Erythroblast (primary cell): ENCODE results near the gene RARA.

ENCODE experiments used
- GATA1 ChIP-seq: IDR thresholded peaks from 2 replicates; pipeline ENCODE4 v1.6.1; 2011; ENCODE audit warnings: low read depth, mild to moderate bottlenecking, control low read depth, low read length, moderate library complexity
- POLR2A ChIP-seq: IDR thresholded peaks from 2 replicates; pipeline ENCODE4 v1.6.1; 2011; ENCODE audit warnings: mild to moderate bottlenecking, low read length

DNA sequence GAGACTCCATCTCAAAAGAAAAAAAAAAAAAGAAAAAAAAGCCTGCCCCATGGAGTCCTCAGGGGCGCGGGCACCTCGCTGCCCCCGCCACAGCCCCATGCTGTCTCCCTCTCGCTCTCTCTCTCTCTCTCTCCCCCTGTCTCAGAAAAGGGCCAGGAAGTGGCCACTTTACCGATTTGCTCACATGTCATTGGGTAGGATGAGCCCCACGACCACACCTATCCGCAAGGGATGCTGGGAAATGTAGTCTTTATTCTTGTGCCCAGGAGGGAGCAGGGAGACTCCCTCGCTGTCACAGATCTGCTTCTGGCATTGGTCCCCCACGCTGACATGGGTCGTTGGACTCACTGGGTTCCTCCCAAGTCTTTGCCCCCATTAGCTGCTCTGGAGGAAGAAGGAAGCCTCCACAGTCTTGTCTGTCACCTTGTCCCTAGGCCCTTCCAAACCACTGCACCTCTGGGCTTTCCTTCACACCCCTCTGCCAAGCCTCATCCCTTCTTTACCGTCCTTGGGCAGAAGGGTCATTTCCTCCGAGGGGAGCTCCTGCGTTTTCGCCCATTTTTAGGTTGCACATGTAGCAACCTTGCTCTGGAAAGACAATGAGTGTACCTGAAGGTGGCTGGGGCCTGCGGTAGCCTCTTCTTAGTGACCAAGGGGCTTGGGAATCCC, 62.4 kb downstream of the RARA start:
- TF ChIP-seq POLR2A, result no peak
- no peak for TF ChIP-seq GATA1
